GM23338 (cell line): ENCODE data around the gene ERF. TPM values are rescaled to one million over a fixed set of nuclear protein-coding genes. Genes with fewer than 3 reads are reported as not detected.

Experiments used
- ATAC-seq: fragments of 200-7000 bp; cut with Tn5 transposase; 3 replicates; pipeline ENCODE4 v1.9.1; 2020
- DNase-seq: peaks from one replicate; pipeline ENCODE4 v3.0.0-alpha.2; 2015; ENCODE audit warnings: low spot score
- H2AFZ ChIP-seq: fragments of 200-600 bp; sonication (generic); 2 replicates; pipeline ENCODE4 v1.8.0; 2016; ENCODE audit warnings: antibody characterized with exemption, mild to moderate bottlenecking, moderate library complexity
- H3F3A ChIP-seq: fragments of 200-600 bp; sonication (generic); replicated peaks from 2 replicates; pipeline ENCODE4 v1.8.0; 2017; ENCODE audit warnings: antibody characterized with exemption, mixed run types, low read depth
- H3K27ac ChIP-seq: fragments of 200-600 bp; sonication (generic); 2 replicates; pipeline ENCODE4 v1.6.1; 2016; ENCODE audit warnings: low read depth
- H3K27me3 ChIP-seq: fragments of 200-600 bp; sonication (generic); 2 replicates; pipeline ENCODE4 v1.8.0; 2016; ENCODE audit warnings: mild to moderate bottlenecking, mixed run types, moderate library complexity; ENCODE audit not compliant: insufficient read depth
- H3K36me3 ChIP-seq: fragments of 200-600 bp; sonication (generic); 2 replicates; pipeline ENCODE4 v1.8.0; 2016; ENCODE audit warnings: mild to moderate bottlenecking; ENCODE audit not compliant: insufficient read depth
- H3K4me1 ChIP-seq: fragments of 200-600 bp; sonication (generic); 2 replicates; pipeline ENCODE4 v1.8.0; 2016; ENCODE audit warnings: mild to moderate bottlenecking, moderate library complexity; ENCODE audit not compliant: insufficient read depth
- H3K4me2 ChIP-seq: fragments of 200-600 bp; sonication (generic); 2 replicates; pipeline ENCODE4 v1.7.1; 2017; ENCODE audit warnings: mixed run types
- H3K4me3 ChIP-seq: fragments of 200-600 bp; sonication (generic); 2 replicates; pipeline ENCODE4 v1.6.1; 2016; ENCODE audit warnings: mixed run types
- H3K79me2 ChIP-seq: fragments of 200-600 bp; sonication (generic); replicated peaks from 2 replicates; pipeline ENCODE4 v1.8.0; 2017; ENCODE audit warnings: mild to moderate bottlenecking; ENCODE audit not compliant: insufficient read depth
- H3K9me2 ChIP-seq: fragments of 200-600 bp; sonication (generic); 2 replicates; pipeline ENCODE4 v1.8.0; 2017; ENCODE audit not compliant: insufficient read depth
- H4K20me1 ChIP-seq: fragments of 200-600 bp; sonication (generic); replicated peaks from 2 replicates; pipeline ENCODE4 v1.8.0; 2017; ENCODE audit warnings: mild to moderate bottlenecking; ENCODE audit not compliant: insufficient read depth
- H3K27ac Mint-ChIP-seq: 2 replicates; pipeline ENCODE4 v1.8.0; 2020; ENCODE audit warnings: inconsistent platforms, mild to moderate bottlenecking, moderate library complexity, mixed read lengths
- H3K27me3 Mint-ChIP-seq: 3 replicates; pipeline ENCODE4 v1.8.0; 2022; ENCODE audit warnings: low read depth, mild to moderate bottlenecking, moderate library complexity, mixed read lengths, inconsistent platforms; ENCODE audit not compliant: insufficient read depth, poor library complexity
- H3K36me3 Mint-ChIP-seq: 3 replicates; pipeline ENCODE4 v1.8.0; 2021; ENCODE audit warnings: low read depth, mild to moderate bottlenecking, inconsistent platforms, moderate library complexity, mixed read lengths
- H3K4me1 Mint-ChIP-seq: 3 replicates; pipeline ENCODE4 v1.8.0; 2020; ENCODE audit warnings: mild to moderate bottlenecking, inconsistent platforms, mixed read lengths
- H3K4me3 Mint-ChIP-seq: 3 replicates; pipeline ENCODE4 v1.8.0; 2021; ENCODE audit warnings: moderate library complexity, mild to moderate bottlenecking, inconsistent platforms, mixed read lengths
- H3K9me3 Mint-ChIP-seq: 3 replicates; pipeline ENCODE4 v1.8.0; 2020; ENCODE audit warnings: moderate library complexity, mild to moderate bottlenecking, inconsistent platforms, mixed read lengths
- EZH2phosphoT487 ChIP-seq: fragments of 200-600 bp; sonication (generic); IDR thresholded peaks from one replicate; pipeline ENCODE4 v1.8.1; 2018; ENCODE audit warnings: antibody characterized with exemption; ENCODE audit not compliant: unreplicated experiment
- POLR2AphosphoS5 ChIP-seq: IDR thresholded peaks from 2 replicates; pipeline ENCODE4 v1.6.1; 2016; ENCODE audit warnings: antibody characterized with exemption, low read depth
- polyA plus RNA-seq: library from polyadenylated mRNA; unstranded; fragments of >200 nt; fragmentation: Nextera tagmentation; extraction: Ambion mirVana; gene quantifications from 2 replicates; pipeline ENCODE4 v1.2.1, GENCODE V29; 2016
- total RNA-seq: library from RNA; depleted of rRNA; stranded (reverse); fragments of >200 nt; shearing (Covaris generic); gene quantifications from 2 replicates; pipeline ENCODE4 v1.2.3, GENCODE V29; 2014
- TF ChIP-seq, protein P1 (sequence below): fragments of 250-450 bp; sonication (Bioruptor Pico); IDR thresholded peaks from 2 replicates; pipeline ENCODE4 v1.5.0; 2020; ENCODE audit warnings: mild to moderate bottlenecking, moderate library complexity

The ERF gene
- total and polyA plus RNA-seq, 2 experiments from 2014 or later: 29.4 to 49.4 TPM

DNA sequence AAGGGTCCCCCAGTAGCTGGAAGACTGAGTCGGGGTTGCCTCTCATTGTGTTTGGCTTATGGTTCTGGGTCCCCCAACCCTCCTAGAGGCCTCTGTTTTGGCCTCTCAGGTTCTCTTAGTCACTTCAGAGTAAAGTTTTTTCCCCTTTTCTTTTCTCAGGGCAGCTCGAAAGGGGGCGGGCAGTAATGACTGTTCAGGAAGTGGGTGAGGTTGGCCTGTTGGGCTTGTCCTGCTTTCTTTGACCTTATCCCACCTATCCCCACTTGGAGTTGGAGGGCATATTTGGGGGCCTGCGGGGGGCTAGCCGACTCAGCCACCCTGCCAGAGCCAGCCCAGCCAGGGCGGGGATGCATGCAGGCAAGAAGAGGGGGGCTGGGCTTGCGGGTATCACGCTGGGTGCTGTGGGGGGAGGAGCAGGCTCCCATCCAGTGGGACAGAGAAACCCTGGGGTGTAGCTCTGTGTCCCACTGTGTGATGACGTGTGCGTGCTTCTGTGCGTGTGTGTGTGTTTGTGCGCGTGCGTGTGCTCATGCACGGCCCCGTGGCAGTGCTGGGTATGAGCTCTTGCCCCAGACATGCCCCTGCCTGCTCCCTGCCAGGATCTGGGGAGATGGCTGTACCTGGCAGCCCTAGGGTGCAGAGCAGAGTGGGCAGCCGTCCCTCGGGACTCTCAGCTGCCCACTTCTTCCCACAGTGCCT is 15.6 kb upstream of the ERF start:
- H3K4me3 Mint-ChIP-seq: no peak overlapping the region; the same call in 2 of the 3 replicates
- ATAC-seq (no peak), DNase-seq (no peak)
- H3K27me3 ChIP-seq: peaks cover 8% of the 10 kb centered on the region; the same call in 1 of the 2 replicates
- peaks cover 27% of the 10 kb centered on the region for H3K4me1 Mint-ChIP-seq
- H3K4me2 ChIP-seq: peak overlapping the region; percentile 78
- peak overlapping the region; percentile 60; the same call in 1 of the 2 replicates for H3K4me3 ChIP-seq
- TF ChIP-seq, protein P1, sequence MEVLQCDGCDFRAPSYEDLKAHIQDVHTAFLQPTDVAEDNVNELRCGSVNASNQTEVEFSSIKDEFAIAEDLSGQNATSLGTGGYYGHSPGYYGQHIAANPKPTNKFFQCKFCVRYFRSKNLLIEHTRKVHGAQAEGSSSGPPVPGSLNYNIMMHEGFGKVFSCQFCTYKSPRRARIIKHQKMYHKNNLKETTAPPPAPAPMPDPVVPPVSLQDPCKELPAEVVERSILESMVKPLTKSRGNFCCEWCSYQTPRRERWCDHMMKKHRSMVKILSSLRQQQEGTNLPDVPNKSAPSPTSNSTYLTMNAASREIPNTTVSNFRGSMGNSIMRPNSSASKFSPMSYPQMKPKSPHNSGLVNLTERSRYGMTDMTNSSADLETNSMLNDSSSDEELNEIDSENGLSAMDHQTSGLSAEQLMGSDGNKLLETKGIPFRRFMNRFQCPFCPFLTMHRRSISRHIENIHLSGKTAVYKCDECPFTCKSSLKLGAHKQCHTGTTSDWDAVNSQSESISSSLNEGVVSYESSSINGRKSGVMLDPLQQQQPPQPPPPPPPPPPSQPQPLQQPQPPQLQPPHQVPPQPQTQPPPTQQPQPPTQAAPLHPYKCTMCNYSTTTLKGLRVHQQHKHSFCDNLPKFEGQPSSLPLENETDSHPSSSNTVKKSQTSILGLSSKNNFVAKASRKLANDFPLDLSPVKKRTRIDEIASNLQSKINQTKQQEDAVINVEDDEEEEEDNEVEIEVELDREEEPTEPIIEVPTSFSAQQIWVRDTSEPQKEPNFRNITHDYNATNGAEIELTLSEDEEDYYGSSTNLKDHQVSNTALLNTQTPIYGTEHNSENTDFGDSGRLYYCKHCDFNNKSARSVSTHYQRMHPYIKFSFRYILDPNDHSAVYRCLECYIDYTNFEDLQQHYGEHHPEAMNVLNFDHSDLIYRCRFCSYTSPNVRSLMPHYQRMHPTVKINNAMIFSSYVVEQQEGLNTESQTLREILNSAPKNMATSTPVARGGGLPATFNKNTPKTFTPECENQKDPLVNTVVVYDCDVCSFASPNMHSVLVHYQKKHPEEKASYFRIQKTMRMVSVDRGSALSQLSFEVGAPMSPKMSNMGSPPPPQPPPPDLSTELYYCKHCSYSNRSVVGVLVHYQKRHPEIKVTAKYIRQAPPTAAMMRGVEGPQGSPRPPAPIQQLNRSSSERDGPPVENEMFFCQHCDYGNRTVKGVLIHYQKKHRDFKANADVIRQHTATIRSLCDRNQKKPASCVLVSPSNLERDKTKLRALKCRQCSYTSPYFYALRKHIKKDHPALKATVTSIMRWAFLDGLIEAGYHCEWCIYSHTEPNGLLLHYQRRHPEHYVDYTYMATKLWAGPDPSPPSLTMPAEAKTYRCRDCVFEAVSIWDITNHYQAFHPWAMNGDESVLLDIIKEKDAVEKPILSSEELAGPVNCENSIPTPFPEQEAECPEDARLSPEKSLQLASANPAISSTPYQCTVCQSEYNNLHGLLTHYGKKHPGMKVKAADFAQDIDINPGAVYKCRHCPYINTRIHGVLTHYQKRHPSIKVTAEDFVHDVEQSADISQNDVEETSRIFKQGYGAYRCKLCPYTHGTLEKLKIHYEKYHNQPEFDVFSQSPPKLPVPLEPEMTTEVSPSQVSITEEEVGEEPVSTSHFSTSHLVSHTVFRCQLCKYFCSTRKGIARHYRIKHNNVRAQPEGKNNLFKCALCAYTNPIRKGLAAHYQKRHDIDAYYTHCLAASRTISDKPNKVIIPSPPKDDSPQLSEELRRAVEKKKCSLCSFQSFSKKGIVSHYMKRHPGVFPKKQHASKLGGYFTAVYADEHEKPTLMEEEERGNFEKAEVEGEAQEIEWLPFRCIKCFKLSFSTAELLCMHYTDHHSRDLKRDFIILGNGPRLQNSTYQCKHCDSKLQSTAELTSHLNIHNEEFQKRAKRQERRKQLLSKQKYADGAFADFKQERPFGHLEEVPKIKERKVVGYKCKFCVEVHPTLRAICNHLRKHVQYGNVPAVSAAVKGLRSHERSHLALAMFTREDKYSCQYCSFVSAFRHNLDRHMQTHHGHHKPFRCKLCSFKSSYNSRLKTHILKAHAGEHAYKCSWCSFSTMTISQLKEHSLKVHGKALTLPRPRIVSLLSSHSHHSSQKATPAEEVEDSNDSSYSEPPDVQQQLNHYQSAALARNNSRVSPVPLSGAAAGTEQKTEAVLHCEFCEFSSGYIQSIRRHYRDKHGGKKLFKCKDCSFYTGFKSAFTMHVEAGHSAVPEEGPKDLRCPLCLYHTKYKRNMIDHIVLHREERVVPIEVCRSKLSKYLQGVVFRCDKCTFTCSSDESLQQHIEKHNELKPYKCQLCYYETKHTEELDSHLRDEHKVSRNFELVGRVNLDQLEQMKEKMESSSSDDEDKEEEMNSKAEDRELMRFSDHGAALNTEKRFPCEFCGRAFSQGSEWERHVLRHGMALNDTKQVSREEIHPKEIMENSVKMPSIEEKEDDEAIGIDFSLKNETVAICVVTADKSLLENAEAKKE (CRISPR knock-in tag): no peak
- no peak for TF ChIP-seq POLR2AphosphoS5
- TF ChIP-seq EZH2phosphoT487: no peak
- H3K27me3 Mint-ChIP-seq: peaks cover 4% of the 10 kb centered on the region
- H3K9me3 Mint-ChIP-seq: no peaks in the 10 kb centered on the region
- H3K36me3 ChIP-seq: no peaks in the 10 kb centered on the region
- H3K36me3 Mint-ChIP-seq: peaks cover 13% of the 10 kb centered on the region; the same call in 2 of the 3 replicates
- H2AFZ ChIP-seq: no peak overlapping the region
- peak overlapping the region; percentile 50 for H3K27ac ChIP-seq
- peaks cover 9% of the 10 kb centered on the region; the same call in 1 of the 2 replicates for H3K4me1 ChIP-seq
- no peaks in the 10 kb centered on the region for H4K20me1 ChIP-seq
- H3K79me2 ChIP-seq: peaks cover 6% of the 10 kb centered on the region; the same call in 1 of the 2 replicates
- H3K27ac Mint-ChIP-seq: peak overlapping the region; percentile 75
- peaks cover 4% of the 10 kb centered on the region; the same call in 1 of the 2 replicates for H3F3A ChIP-seq
- no peaks in the 10 kb centered on the region for H3K9me2 ChIP-seq
